Activated T-helper 9 cell treated with anti-CD3 and anti-CD28 coated beads, Interleukin-2, amount 50 U/mL, for 16 hours (primary cell): ENCODE measurements around the gene GLRX.
A peak's percentile ranks its signal among the peaks of the same experiment; 100 is the strongest.

Source experiments
- DNase-seq: peaks from one replicate; pipeline ENCODE4 v3.0.0-alpha.2; 2020; ENCODE audit warnings: low read depth

Gene GLRX

GRCh38 chr5:95822542-95823181, at the start of gene GLRX:
Gene GLRX, minus strand, starts transcription at chr5:95822726. Its CDS starts 64 bp downstream, at chr5:95822662.
- DNase-seq = no peak

- DNase-seq = no peak
Observed at GRCh38 chr5:95871146-95871806, 48.8 kb upstream of the GLRX start.

GRCh38 chr5:95870105-95870672, 47.7 kb upstream of the GLRX start:
- peak; percentile 35 for DNase-seq

GRCh38 chr5:95869173-95869855, 46.8 kb upstream of the GLRX start:
- DNase-seq = peak; percentile 25

- DNase-seq = no peak
Observed at GRCh38 chr5:95868136-95868535, 45.6 kb upstream of the GLRX start.

GRCh38 chr5:95866435-95867040, 44.0 kb upstream of the GLRX start:
- no peak for DNase-seq

- DNase-seq = no peak
Observed at GRCh38 chr5:95864944-95865504, 42.5 kb upstream of the GLRX start.

- no peak for DNase-seq
Observed at GRCh38 chr5:95864456-95864855, 41.9 kb upstream of the GLRX start.

GRCh38 chr5:95863383-95863757, 40.8 kb upstream of the GLRX start:
- DNase-seq = no peak

GRCh38 chr5:95862671-95863382, 40.3 kb upstream of the GLRX start:
- no peak for DNase-seq

GRCh38 chr5:95861864-95862561, 39.5 kb upstream of the GLRX start:
- DNase-seq = no peak

- DNase-seq = no peak
Observed at GRCh38 chr5:95861221-95861863, 38.8 kb upstream of the GLRX start.

- no peak for DNase-seq
Observed at GRCh38 chr5:95859661-95860060, 37.1 kb upstream of the GLRX start.

GRCh38 chr5:95858661-95859595, 36.4 kb upstream of the GLRX start:
- peak; percentile 88 for DNase-seq

GRCh38 chr5:95858023-95858461, 35.5 kb upstream of the GLRX start:
- DNase-seq = no peak

- DNase-seq = no peak
Observed at GRCh38 chr5:95857185-95857945, 34.8 kb upstream of the GLRX start.

GRCh38 chr5:95856501-95856981, 34.0 kb upstream of the GLRX start:
- DNase-seq = no peak

GRCh38 chr5:95853490-95853889, 31.0 kb upstream of the GLRX start:
- no peak for DNase-seq
